Endodermal cell (in vitro differentiated cells): Measurements from ENCODE around the gene RGS7. TPM values are rescaled to one million over a fixed set of nuclear protein-coding genes. Genes with fewer than 3 reads are reported as not detected.

Experiments
- DNase-seq: peaks from one replicate; pipeline ENCODE4 v3.0.0-alpha.2; 2017
- H3K27ac ChIP-seq: 2 replicates; pipeline ENCODE4 v1.5.1; 2013; ENCODE audit warnings: mild to moderate bottlenecking, low read depth, low read length, moderate library complexity
- H3K27me3 ChIP-seq: 2 replicates; pipeline ENCODE4 v1.6.1; 2013; ENCODE audit warnings: mild to moderate bottlenecking, low read length, moderate library complexity; ENCODE audit not compliant: insufficient read depth, control insufficient read depth, poor library complexity, severe bottlenecking
- H3K36me3 ChIP-seq: 2 replicates; pipeline ENCODE4 v1.7.0; 2013; ENCODE audit warnings: mild to moderate bottlenecking, low read length, moderate library complexity; ENCODE audit not compliant: control insufficient read depth, insufficient read depth
- H3K4me1 ChIP-seq: one replicate; pipeline ENCODE4 v1.7.0; 2013; ENCODE audit warnings: low read length; ENCODE audit not compliant: control insufficient read depth, insufficient read depth
- H3K4me3 ChIP-seq: 2 replicates; pipeline ENCODE4 v1.5.1; 2013; ENCODE audit warnings: mild to moderate bottlenecking, low read length, moderate library complexity
- H3K9ac ChIP-seq: 2 replicates; pipeline ENCODE4 v1.6.1; 2013; ENCODE audit warnings: mild to moderate bottlenecking, low read length, moderate library complexity; ENCODE audit not compliant: poor library complexity, severe bottlenecking; ENCODE audit errors: extremely low read depth
- H3K9me3 ChIP-seq: 2 replicates; pipeline ENCODE4 v1.6.1; 2013; ENCODE audit warnings: mild to moderate bottlenecking, low read length, moderate library complexity; ENCODE audit not compliant: control insufficient read depth
- H3K27ac Mint-ChIP-seq: 2 replicates; pipeline ENCODE4 v1.8.0; 2020; ENCODE audit warnings: mixed read lengths
- H3K27me3 Mint-ChIP-seq: 2 replicates; pipeline ENCODE4 v1.8.0; 2021; ENCODE audit warnings: mild to moderate bottlenecking, mixed read lengths; ENCODE audit not compliant: insufficient read depth
- H3K36me3 Mint-ChIP-seq: 2 replicates; pipeline ENCODE4 v1.8.0; 2020; ENCODE audit warnings: low read depth, mixed read lengths
- H3K4me1 Mint-ChIP-seq: 2 replicates; pipeline ENCODE4 v1.8.0; 2020; ENCODE audit warnings: mixed read lengths
- H3K4me3 Mint-ChIP-seq: 2 replicates; pipeline ENCODE4 v1.8.0; 2020; ENCODE audit warnings: mild to moderate bottlenecking, moderate library complexity, mixed read lengths
- H3K9me3 Mint-ChIP-seq: 2 replicates; pipeline ENCODE4 v1.8.0; 2020; ENCODE audit warnings: mild to moderate bottlenecking, mixed read lengths
- WGBS, 2 experiments: methylation state at CpG; one replicate each; pipeline versions ENCODE4 v1.1.5 to v1.1.7; 2013; ENCODE audit warnings: missing lambda C conversion rate in 2 of 2, mixed read lengths in 1 of 2; ENCODE audit not compliant: insufficient coverage in 1 of 2, insufficient read length in 1 of 2; 5-methylcytosine and 5-hydroxymethylcytosine counted together
- total RNA-seq, 2 donors: library from RNA; stranded (reverse); fragmentation: NEBNext Ultra II Directional in 1 of 2; extraction: Animal tissue kit (Norgen Biotek cat#: 25700) in 1 of 2; gene quantifications; 2 replicates in 1 of 2; 3 replicates in 1 of 2; pipeline ENCODE4 v1.2.1, GENCODE V29; 2021
- TF ChIP-seq, protein P1 (sequence below): fragments of 200-600 bp; sonication (generic); conservative IDR thresholded peaks from 2 replicates; pipeline ENCODE4 v1.5.0; 2021; ENCODE audit warnings: antibody characterized with exemption, mild to moderate bottlenecking

RGS7 gene
- total RNA-seq, 2 donors from 2014 or later = 1.0 to 1.1 TPM

DNA sequence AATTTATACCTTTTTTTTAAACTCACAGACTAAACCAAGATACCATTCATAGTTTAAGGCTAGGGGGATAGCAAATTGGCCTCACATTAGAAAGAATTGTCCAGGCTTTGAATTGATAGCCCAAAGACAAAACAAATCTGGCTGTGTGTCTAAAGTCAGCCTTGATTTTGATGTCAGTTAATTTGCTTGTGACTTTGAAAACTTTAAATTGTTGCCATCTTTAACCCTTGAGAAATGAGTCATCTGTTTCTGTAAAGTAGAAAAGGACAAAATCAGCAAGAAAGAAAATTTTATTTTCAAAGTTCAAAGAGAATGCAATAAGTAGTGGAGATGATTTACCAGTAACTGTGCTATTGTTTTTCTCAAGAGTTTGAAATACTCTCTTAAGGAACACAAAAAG, 184.5 kb downstream of the RGS7 start:
- Histone ChIP-seq H3K36me3 (no peaks in the 10 kb centered on the region), H3K9me3 (no peaks in the 10 kb centered on the region), H3K4me3 (no peak overlapping the region), H3K27me3 (peaks cover 41% of the 10 kb centered on the region), H3K4me1 (no peaks in the 10 kb centered on the region), H3K27ac (no peak overlapping the region), H3K9ac (no peak overlapping the region)
- no peak for DNase-seq
- Mint-ChIP-seq H3K4me3 (no peak overlapping the region), H3K36me3 (no peaks in the 10 kb centered on the region), H3K9me3 (no peaks in the 10 kb centered on the region), H3K27ac (no peak overlapping the region), H3K4me1 (peaks cover under 1% of the 10 kb centered on the region), H3K27me3 (peaks cover 14% of the 10 kb centered on the region)
- TF ChIP-seq, protein P1, sequence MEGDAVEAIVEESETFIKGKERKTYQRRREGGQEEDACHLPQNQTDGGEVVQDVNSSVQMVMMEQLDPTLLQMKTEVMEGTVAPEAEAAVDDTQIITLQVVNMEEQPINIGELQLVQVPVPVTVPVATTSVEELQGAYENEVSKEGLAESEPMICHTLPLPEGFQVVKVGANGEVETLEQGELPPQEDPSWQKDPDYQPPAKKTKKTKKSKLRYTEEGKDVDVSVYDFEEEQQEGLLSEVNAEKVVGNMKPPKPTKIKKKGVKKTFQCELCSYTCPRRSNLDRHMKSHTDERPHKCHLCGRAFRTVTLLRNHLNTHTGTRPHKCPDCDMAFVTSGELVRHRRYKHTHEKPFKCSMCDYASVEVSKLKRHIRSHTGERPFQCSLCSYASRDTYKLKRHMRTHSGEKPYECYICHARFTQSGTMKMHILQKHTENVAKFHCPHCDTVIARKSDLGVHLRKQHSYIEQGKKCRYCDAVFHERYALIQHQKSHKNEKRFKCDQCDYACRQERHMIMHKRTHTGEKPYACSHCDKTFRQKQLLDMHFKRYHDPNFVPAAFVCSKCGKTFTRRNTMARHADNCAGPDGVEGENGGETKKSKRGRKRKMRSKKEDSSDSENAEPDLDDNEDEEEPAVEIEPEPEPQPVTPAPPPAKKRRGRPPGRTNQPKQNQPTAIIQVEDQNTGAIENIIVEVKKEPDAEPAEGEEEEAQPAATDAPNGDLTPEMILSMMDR = no peak

DNA sequence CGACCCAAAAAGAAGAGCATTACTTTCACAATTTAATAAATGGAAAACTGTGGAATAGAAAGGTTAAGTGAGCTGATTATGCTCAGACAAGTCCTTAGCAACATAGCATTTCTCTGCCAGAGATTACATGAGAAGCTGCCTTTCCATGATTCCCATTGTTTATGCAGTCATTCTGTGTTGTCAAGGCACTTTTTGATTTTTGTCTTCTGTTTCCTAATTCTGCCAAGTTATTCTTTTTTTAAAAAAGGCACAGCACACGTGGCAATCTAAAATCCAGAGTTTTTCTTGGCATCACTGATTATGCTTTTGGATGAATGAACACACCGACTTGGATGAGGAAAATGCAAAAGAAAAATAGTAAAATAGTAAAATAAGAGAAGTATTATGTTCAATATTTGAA, 185.0 kb downstream of the RGS7 start:
- Histone ChIP-seq H3K9me3 (no peaks in the 10 kb centered on the region), H3K27ac (no peak overlapping the region), H3K36me3 (no peaks in the 10 kb centered on the region), H3K9ac (no peak overlapping the region), H3K4me1 (no peaks in the 10 kb centered on the region), H3K4me3 (no peak overlapping the region), H3K27me3 (peaks cover 37% of the 10 kb centered on the region)
- Mint-ChIP-seq H3K36me3 (no peaks in the 10 kb centered on the region), H3K27ac (no peak overlapping the region), H3K27me3 (peaks cover 13% of the 10 kb centered on the region), H3K4me3 (no peak overlapping the region), H3K4me1 (no peaks in the 10 kb centered on the region), H3K9me3 (no peaks in the 10 kb centered on the region)
- no peak for DNase-seq
- TF ChIP-seq, protein P1 = no peak
- WGBS, 2 experiments = 82 to 88% methylated on average over 2 to 3 of the region's 3 CpGs

DNA sequence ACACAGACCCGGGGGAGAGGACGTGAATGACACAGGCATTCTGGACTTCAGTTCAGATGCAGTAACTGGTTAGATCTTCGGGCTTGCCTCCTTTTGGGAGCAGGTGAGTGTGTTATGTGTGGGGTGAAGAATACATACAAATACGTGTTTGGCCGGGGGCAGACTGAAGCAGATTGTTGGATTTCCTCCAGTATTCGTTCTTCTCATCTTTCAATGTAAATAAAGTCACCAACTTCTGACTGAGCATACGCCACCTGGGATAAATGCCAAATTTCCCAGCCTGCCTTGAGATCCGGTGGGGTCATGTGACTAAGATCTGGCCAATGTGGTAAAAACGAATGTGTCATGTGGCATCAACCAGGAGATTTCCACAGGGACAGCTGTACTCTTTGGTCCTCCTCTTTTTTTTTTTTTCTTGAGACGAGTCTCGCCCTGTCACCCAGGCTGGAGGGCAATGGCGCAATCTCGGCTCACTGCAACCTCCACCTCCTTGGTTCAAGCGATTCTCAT, 189.8 kb downstream of the RGS7 start:
- Mint-ChIP-seq H3K4me1 (peaks cover 12% of the 10 kb centered on the region), H3K27me3 (no peaks in the 10 kb centered on the region), H3K27ac (no peak overlapping the region), H3K4me3 (no peak overlapping the region), H3K9me3 (no peaks in the 10 kb centered on the region), H3K36me3 (no peaks in the 10 kb centered on the region)
- Histone ChIP-seq H3K4me1 (no peaks in the 10 kb centered on the region), H3K4me3 (no peak overlapping the region), H3K27ac (no peak overlapping the region), H3K9ac (no peak overlapping the region), H3K27me3 (no peaks in the 10 kb centered on the region), H3K36me3 (no peaks in the 10 kb centered on the region), H3K9me3 (no peaks in the 10 kb centered on the region)
- DNase-seq = no peak
- TF ChIP-seq, protein P1 = no peak
- WGBS, 2 experiments = 89 to 92% methylated on average over 10 to 14 of the region's 14 CpGs
